Tibial nerve (tissue), 4 donors: ENCODE results near the gene HSBP1. TPM values are rescaled to one million over a fixed set of nuclear protein-coding genes. Genes with fewer than 3 reads are reported as not detected.

Experiments used
- DNase-seq, 2 donors: peaks; one replicate each; pipeline ENCODE4 v3.0.0-alpha.2; 2019; ENCODE audit warnings: low spot score in 2 of 2
- H3K27ac ChIP-seq, 4 donors: fragments of 200-600 bp; sonication (generic) in 3 of 4; one replicate each; pipeline ENCODE4 v1.5.1; 2017 to 2019; ENCODE audit warnings: mild to moderate bottlenecking in 1 of 4
- H3K27me3 ChIP-seq, 2 donors: fragments of 200-600 bp; sonication (generic) in 1 of 2; one replicate each; pipeline versions ENCODE4 v1.5.1 to v1.6.0; 2017 to 2019
- H3K36me3 ChIP-seq, 3 donors: fragments of 200-600 bp; sonication (generic); one replicate each; pipeline ENCODE4 v1.5.1; 2018 to 2019
- H3K4me1 ChIP-seq, 4 donors: fragments of 200-600 bp; sonication (generic) in 3 of 4; one replicate each; pipeline ENCODE4 v1.5.1; 2017 to 2019
- H3K4me3 ChIP-seq, 4 donors: fragments of 200-600 bp; sonication (generic) in 3 of 4; one replicate each; pipeline ENCODE4 v1.5.1; 2017 to 2019; ENCODE audit warnings: mild to moderate bottlenecking in 1 of 4, moderate library complexity in 1 of 4
- H3K9me3 ChIP-seq, 4 donors: fragments of 200-600 bp; sonication (generic) in 3 of 4; one replicate each; pipeline ENCODE4 v1.5.1; 2017 to 2019
- CTCF ChIP-seq, 5 experiments: fragments of 200-600 bp in 3 of 5; fragments of 450-650 bp in 2 of 5; sonication (generic) in 3 of 5; IDR thresholded peaks; one replicate each; pipeline ENCODE4 v1.5.1; 2016 to 2019; ENCODE audit warnings: antibody characterized with exemption in 5 of 5, mild to moderate bottlenecking in 3 of 5, moderate library complexity in 2 of 5
- EP300 ChIP-seq, 2 donors: sonication (generic); formaldehyde crosslinking; IDR thresholded peaks; one replicate each; pipeline ENCODE4 v1.6.1; 2017; ENCODE audit warnings: antibody characterized with exemption in 2 of 2, mild to moderate bottlenecking in 1 of 2
- POLR2A ChIP-seq, 2 donors: fragments of 450-650 bp; IDR thresholded peaks; one replicate each; pipeline ENCODE4 v1.6.1; 2017; ENCODE audit warnings: antibody characterized with exemption in 2 of 2, mild to moderate bottlenecking in 2 of 2, moderate library complexity in 2 of 2
- WGBS, 2 donors: methylation state at CpG; one replicate each; pipeline ENCODE4 v1.1.5; 2018; 5-methylcytosine and 5-hydroxymethylcytosine counted together
- total RNA-seq, 4 donors: library from RNA; depleted of rRNA; stranded (reverse); fragments of >200 nt; gene quantifications; one replicate each; pipeline ENCODE4 v1.1.0, GENCODE V29; 2016

The HSBP1 gene
- total RNA-seq, 4 donors from 2014 or later: 7.3 to 12.6 (median 8.5) TPM

- DNase-seq: no peak
- Histone ChIP-seq H3K27me3 (no peaks in the 10 kb centered on the region), H3K4me3 (no peak overlapping the region), H3K27ac (no peak overlapping the region), H3K4me1 (peaks cover 0 to 3% (median 0%) of the 10 kb centered on the region in 4 donors), H3K36me3 (no peaks in the 10 kb centered on the region), H3K9me3 (no peaks in the 10 kb centered on the region)
- 55 to 62% methylated on average over 9 of the region's 9 CpGs for WGBS, 2 donors
- TF ChIP-seq CTCF (IDR thresholded peaks at IDR 0.05): no peak
These were observed 35.2 kb downstream of the HSBP1 start for GRCh38 chr16:83842756-83843507.

- Histone ChIP-seq H3K27ac (no peak overlapping the region), H3K27me3 (no peaks in the 10 kb centered on the region), H3K9me3 (no peaks in the 10 kb centered on the region), H3K36me3 (no peaks in the 10 kb centered on the region), H3K4me1 (peaks cover 0 to 3% (median 0%) of the 10 kb centered on the region in 4 donors), H3K4me3 (no peak overlapping the region)
- TF ChIP-seq POLR2A (IDR thresholded peaks at IDR 0.05) (no peak), CTCF (IDR thresholded peaks at IDR 0.05) (no peak), EP300 (IDR thresholded peaks at IDR 0.05) (no peak)
- 62 to 72% methylated on average over 10 of the region's 10 CpGs for WGBS, 2 donors
- no peak for DNase-seq
These were observed 35.9 kb downstream of the HSBP1 start for GRCh38 chr16:83843657-83844056.

GRCh38 chr16:83845263-83845662 is 37.5 kb downstream of the HSBP1 start:
- 94 to 95% methylated on average over 8 of the region's 8 CpGs for WGBS, 2 donors
- Histone ChIP-seq H3K4me3 (no peak overlapping the region), H3K36me3 (no peaks in the 10 kb centered on the region), H3K27me3 (no peaks in the 10 kb centered on the region), H3K27ac (no peak overlapping the region), H3K9me3 (no peaks in the 10 kb centered on the region), H3K4me1 (peaks cover 0 to 3% (median 0%) of the 10 kb centered on the region in 4 donors)
- DNase-seq: no peak
- TF ChIP-seq CTCF (IDR thresholded peaks at IDR 0.05): no peak
- TF ChIP-seq EP300 (IDR thresholded peaks at IDR 0.05): no peak
- TF ChIP-seq POLR2A (IDR thresholded peaks at IDR 0.05): no peak

GRCh38 chr16:83847371-83848225 is 39.8 kb downstream of the HSBP1 start:
- Histone ChIP-seq H3K4me1 (peaks cover 0 to 3% (median 0%) of the 10 kb centered on the region in 4 donors), H3K4me3 (no peak overlapping the region), H3K36me3 (no peaks in the 10 kb centered on the region), H3K9me3 (no peaks in the 10 kb centered on the region), H3K27ac (no peak overlapping the region), H3K27me3 (no peaks in the 10 kb centered on the region)
- DNase-seq: no peak
- WGBS, 2 donors: 53 to 59% methylated on average over 14 of the region's 14 CpGs
- no peak for TF ChIP-seq POLR2A (IDR thresholded peaks at IDR 0.05)
- TF ChIP-seq EP300 (IDR thresholded peaks at IDR 0.05): no peak
- no peak for TF ChIP-seq CTCF (IDR thresholded peaks at IDR 0.05)

GRCh38 chr16:83849421-83849820 is 41.6 kb downstream of the HSBP1 start:
- Histone ChIP-seq H3K27me3 (no peaks in the 10 kb centered on the region), H3K4me1 (peaks cover 0 to 3% (median 0%) of the 10 kb centered on the region in 4 donors), H3K36me3 (no peaks in the 10 kb centered on the region), H3K4me3 (no peak overlapping the region), H3K27ac (no peak overlapping the region), H3K9me3 (no peaks in the 10 kb centered on the region)
- TF ChIP-seq POLR2A (IDR thresholded peaks at IDR 0.05) (no peak), EP300 (IDR thresholded peaks at IDR 0.05) (no peak), CTCF (IDR thresholded peaks at IDR 0.05) (no peak)
- WGBS, 2 donors: 48 to 60% methylated on average over 6 of the region's 6 CpGs
- no peak for DNase-seq
